AG04450 (cell line): ENCODE results near the gene SPNS3. TPM values are rescaled to one million over a fixed set of nuclear protein-coding genes. Genes with fewer than 3 reads are reported as not detected.

ENCODE experiments used
- CTCF ChIA-PET: fragments of 300-600, 350-600 bp; formaldehyde crosslinking; extraction: SDS; loops from one replicate; lab custom pipeline; 2022; ENCODE audit warnings: antibody characterized with exemption, inconsistent platforms; lab: Charles Lee
- POLR2A ChIA-PET: fragments of 350-600 bp; formaldehyde crosslinking; extraction: SDS; loops from one replicate; lab custom pipeline; 2021; ENCODE audit warnings: antibody characterized with exemption, inconsistent platforms; lab: Yijun Ruan, JAX
- DNase-seq: peaks from one replicate; pipeline ENCODE4 v3.0.0-alpha.2; 2011; ENCODE audit warnings: low read depth, low spot score
- H3K27ac ChIP-seq: one replicate; pipeline ENCODE4 v1.5.1; 2012; ENCODE audit warnings: low read depth, low read length, control low read depth
- H3K27me3 ChIP-seq: one replicate; pipeline ENCODE4 v1.6.0; 2012; ENCODE audit warnings: low read length; ENCODE audit not compliant: control insufficient read depth, insufficient read depth
- H3K4me3 ChIP-seq: 2 replicates; pipeline ENCODE4 v1.5.1; 2011; ENCODE audit warnings: mild to moderate bottlenecking, low read depth, low read length, control low read depth
- H3K9me3 ChIP-seq: 2 replicates; pipeline ENCODE4 v1.5.1; 2012; ENCODE audit warnings: low read length; ENCODE audit not compliant: control insufficient read depth, insufficient read depth
- polyA plus RNA-seq: library from polyadenylated mRNA; depleted of rRNA; stranded (reverse); fragments of >200 nt; gene quantifications from 2 replicates; pipeline ENCODE4 v1.2.3, GENCODE V29; 2011
- TF ChIP-seq, protein P1 (sequence below): IDR thresholded peaks from 2 replicates; pipeline ENCODE4 v1.5.1; 2011; ENCODE audit warnings: low read depth, low read length, control low read depth, inconsistent platforms

The SPNS3 gene
- polyA plus RNA-seq, 1 experiment = not detected

DNA sequence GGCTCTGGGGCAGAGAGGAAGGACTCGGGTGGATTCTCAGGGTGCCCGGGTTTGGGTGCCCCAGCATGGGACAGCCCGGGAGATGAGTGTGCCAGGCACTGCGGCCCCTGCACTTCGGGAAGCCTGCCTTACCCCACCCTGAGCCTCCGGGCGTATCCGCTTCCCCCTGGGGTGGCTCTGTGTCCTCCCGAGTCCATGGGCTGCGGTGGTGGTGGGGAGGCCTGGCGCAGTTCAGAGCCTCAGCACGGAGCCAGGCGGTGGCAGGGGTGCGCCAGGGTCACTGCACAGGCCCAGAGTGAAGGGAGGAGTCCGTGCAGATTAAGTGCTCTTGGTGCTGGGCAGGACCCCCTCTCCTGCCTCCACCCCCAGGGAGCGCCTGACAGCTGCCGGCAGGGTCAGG, 100.8 kb downstream of the SPNS3 start:
- H3K9me3 ChIP-seq = no peaks in the 10 kb centered on the region
- H3K27me3 ChIP-seq = peaks cover 3% of the 10 kb centered on the region
- DNase-seq = no peak
- H3K4me3 ChIP-seq = no peak overlapping the region
- TF ChIP-seq, protein P1, sequence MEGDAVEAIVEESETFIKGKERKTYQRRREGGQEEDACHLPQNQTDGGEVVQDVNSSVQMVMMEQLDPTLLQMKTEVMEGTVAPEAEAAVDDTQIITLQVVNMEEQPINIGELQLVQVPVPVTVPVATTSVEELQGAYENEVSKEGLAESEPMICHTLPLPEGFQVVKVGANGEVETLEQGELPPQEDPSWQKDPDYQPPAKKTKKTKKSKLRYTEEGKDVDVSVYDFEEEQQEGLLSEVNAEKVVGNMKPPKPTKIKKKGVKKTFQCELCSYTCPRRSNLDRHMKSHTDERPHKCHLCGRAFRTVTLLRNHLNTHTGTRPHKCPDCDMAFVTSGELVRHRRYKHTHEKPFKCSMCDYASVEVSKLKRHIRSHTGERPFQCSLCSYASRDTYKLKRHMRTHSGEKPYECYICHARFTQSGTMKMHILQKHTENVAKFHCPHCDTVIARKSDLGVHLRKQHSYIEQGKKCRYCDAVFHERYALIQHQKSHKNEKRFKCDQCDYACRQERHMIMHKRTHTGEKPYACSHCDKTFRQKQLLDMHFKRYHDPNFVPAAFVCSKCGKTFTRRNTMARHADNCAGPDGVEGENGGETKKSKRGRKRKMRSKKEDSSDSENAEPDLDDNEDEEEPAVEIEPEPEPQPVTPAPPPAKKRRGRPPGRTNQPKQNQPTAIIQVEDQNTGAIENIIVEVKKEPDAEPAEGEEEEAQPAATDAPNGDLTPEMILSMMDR = no peak
- no peak overlapping the region for H3K27ac ChIP-seq
- ChIA-PET POLR2A (no interaction called here), CTCF (no interaction called here)

- TF ChIP-seq, protein P1 = no peak
- Histone ChIP-seq H3K27ac (no peak overlapping the region), H3K4me3 (no peak overlapping the region), H3K9me3 (no peaks in the 10 kb centered on the region), H3K27me3 (peaks cover 3% of the 10 kb centered on the region)
- DNase-seq = no peak
- CTCF ChIA-PET = no interaction called here
- POLR2A ChIA-PET = no interaction called here
These were observed 101.4 kb downstream of the SPNS3 start for GRCh38 chr17:4534928-4535666.

DNA sequence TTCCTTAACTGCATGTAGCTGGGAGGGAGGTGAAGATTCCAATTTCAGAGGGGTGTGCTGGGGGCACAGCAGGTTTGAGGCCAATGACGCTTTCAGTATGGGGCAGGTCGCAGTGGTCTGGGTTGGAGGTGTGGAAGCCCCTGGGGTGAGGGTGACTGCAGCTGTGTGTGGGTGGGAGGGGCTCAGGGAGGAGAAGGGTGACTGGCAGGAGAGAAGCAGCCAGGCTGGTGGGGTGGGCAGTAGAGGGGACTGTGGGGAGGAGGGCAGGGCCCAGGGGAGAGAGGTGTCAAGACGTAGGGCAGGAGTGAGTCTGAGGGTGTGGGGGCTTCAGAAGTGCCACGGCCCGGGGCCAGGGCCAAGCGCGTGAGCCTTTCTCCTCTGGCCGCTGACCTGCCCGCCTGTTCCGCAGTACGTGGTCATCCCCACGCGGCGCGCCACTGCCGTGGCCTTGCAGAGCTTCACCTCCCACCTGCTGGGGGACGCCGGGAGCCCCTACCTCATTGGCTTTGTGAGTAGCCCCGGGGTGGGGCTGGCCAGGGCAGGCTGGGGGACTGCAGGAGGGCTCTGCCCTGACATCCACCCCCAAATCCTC, 102.0 kb downstream of the SPNS3 start:
- TF ChIP-seq, protein P1 = no peak
- no peak for DNase-seq
- POLR2A ChIA-PET = no interaction called here
- no peaks in the 10 kb centered on the region for H3K9me3 ChIP-seq
- H3K27ac ChIP-seq = no peak overlapping the region
- no peak overlapping the region for H3K4me3 ChIP-seq
- H3K27me3 ChIP-seq = peaks cover 3% of the 10 kb centered on the region
- CTCF ChIA-PET = no interaction called here

- H3K27me3 ChIP-seq = no peaks in the 10 kb centered on the region
- ChIA-PET POLR2A (no interaction called here), CTCF (no interaction called here)
- no peak overlapping the region for H3K27ac ChIP-seq
- TF ChIP-seq, protein P1 = no peak
- H3K4me3 ChIP-seq = no peak overlapping the region
- H3K9me3 ChIP-seq = no peaks in the 10 kb centered on the region
- no peak for DNase-seq
These were observed 102.6 kb downstream of the SPNS3 start for GRCh38 chr17:4536259-4536741.
